HCT116 (cell line): Measurements from ENCODE around the gene GPR108.

Experiments used
- EGR1 ChIP-seq: IDR thresholded peaks from 2 replicates; pipeline ENCODE4 v1.6.1; 2012; ENCODE audit warnings: low read depth
- EZH2 ChIP-seq: fragments of 200-600 bp; sonication (generic); IDR thresholded peaks from 2 replicates; pipeline ENCODE4 v1.6.1; 2017; ENCODE audit warnings: antibody characterized with exemption, mixed run types
- JUND ChIP-seq: IDR thresholded peaks from 2 replicates; pipeline ENCODE4 v1.6.1; 2012
- POLR2A ChIP-seq: IDR thresholded peaks from 2 replicates; pipeline ENCODE4 v1.7.0; 2011; ENCODE audit warnings: borderline replicate concordance; ENCODE audit not compliant: insufficient read depth, insufficient read length; ENCODE audit errors: extremely low read depth
- POLR2AphosphoS5 ChIP-seq: IDR thresholded peaks from 2 replicates; pipeline ENCODE4 v1.6.1; 2011; ENCODE audit warnings: mild to moderate bottlenecking, low read depth, low read length, moderate library complexity
- RAD21 ChIP-seq: IDR thresholded peaks from 2 replicates; pipeline ENCODE4 v1.6.1; 2012; ENCODE audit warnings: low read depth, mild to moderate bottlenecking
- SIN3A ChIP-seq: IDR thresholded peaks from 2 replicates; pipeline ENCODE4 v1.6.1; 2012; ENCODE audit warnings: low read depth
- SP1 ChIP-seq: IDR thresholded peaks from 2 replicates; pipeline ENCODE4 v1.6.1; 2012; ENCODE audit warnings: low read depth
- SRF ChIP-seq: IDR thresholded peaks from 2 replicates; pipeline ENCODE4 v1.6.1; 2012; ENCODE audit warnings: low read depth
- ZFX ChIP-seq: fragments of 450-650 bp; IDR thresholded peaks from 2 replicates; pipeline ENCODE4 v1.6.1; 2017
- ZNF274 ChIP-seq: fragments of 200-500 bp; sonication (Bioruptor generic); IDR thresholded peaks from 2 replicates; pipeline ENCODE4 v1.6.1; 2014; ENCODE audit warnings: mild to moderate bottlenecking, low read depth, low read length, inconsistent platforms
- TF ChIP-seq, protein P1 (sequence below), 3 experiments: fragments of 200-600 bp in 1 of 3; sonication (generic) in 1 of 3; IDR thresholded peaks in 2 of 3; conservative IDR thresholded peaks in 1 of 3; 2 replicates each; pipeline ENCODE4 v1.5.1; 2012 to 2017; ENCODE audit warnings: low read depth in 2 of 3, low read length in 2 of 3, antibody characterized with exemption in 1 of 3, borderline replicate concordance in 1 of 3, control low read depth in 1 of 3, mild to moderate bottlenecking in 1 of 3, mixed read lengths in 1 of 3, mixed run types in 1 of 3, moderate library complexity in 1 of 3; ENCODE audit not compliant: insufficient read depth in 1 of 3
- TF ChIP-seq, protein P2 (sequence below): IDR thresholded peaks from 2 replicates; pipeline ENCODE4 v1.6.1; 2012
- TF ChIP-seq, protein P3 (sequence below): IDR thresholded peaks from 2 replicates; pipeline ENCODE4 v1.6.1; 2012; ENCODE audit warnings: low read depth

DNA sequence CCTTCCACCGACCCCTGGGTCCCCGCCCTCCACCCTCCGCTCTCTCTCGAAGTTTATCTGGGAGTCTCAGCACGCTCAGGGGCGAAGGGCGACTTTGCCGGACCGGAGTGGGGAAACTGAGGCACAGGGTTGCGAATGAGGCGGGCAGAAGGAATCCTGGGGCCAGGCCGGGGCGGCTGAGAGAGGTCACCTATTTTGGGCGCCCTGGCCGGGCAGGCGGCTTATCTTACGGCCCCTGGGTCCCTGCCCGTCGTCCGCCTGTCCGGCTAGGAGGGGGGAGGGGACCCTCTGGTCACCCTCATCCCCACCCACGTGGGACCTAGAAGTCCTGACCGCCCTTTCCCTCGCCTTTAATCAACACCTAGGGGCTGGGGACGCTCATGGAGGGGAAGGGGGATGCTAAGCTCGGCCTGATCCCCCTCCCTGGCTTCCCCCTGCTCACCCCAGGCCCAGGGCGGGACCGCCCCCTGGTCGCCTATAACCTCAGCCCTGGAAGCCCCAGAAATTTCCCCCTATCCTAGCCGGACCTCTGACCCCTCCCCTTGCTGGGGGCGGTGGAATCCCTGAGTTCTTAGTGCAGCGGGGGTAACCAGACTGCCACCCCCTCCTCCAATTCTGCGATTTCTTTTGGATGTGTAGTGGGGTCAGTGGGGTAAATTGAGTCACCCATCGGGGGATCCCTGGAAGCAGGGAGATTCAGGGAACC lies 2.7 kb upstream of the GPR108 start:
- TF ChIP-seq, protein P1, sequence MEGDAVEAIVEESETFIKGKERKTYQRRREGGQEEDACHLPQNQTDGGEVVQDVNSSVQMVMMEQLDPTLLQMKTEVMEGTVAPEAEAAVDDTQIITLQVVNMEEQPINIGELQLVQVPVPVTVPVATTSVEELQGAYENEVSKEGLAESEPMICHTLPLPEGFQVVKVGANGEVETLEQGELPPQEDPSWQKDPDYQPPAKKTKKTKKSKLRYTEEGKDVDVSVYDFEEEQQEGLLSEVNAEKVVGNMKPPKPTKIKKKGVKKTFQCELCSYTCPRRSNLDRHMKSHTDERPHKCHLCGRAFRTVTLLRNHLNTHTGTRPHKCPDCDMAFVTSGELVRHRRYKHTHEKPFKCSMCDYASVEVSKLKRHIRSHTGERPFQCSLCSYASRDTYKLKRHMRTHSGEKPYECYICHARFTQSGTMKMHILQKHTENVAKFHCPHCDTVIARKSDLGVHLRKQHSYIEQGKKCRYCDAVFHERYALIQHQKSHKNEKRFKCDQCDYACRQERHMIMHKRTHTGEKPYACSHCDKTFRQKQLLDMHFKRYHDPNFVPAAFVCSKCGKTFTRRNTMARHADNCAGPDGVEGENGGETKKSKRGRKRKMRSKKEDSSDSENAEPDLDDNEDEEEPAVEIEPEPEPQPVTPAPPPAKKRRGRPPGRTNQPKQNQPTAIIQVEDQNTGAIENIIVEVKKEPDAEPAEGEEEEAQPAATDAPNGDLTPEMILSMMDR (IDR thresholded peaks at IDR 0.05 in 2 of 3, conservative IDR thresholded peaks at IDR 0.05 in 1 of 3; ENCODE audit: borderline replicate concordance in 1 of 3, insufficient read depth in 1 of 3, low read depth in 2 of 3, low read length in 2 of 3) = no peak
- TF ChIP-seq POLR2AphosphoS5 (no peak; the same call in 1 of the 2 replicates), POLR2A (no peak), RAD21 (no peak), JUND (no peak), EZH2 (no peak), SP1 (no peak), SRF (no peak), EGR1 (no peak), SIN3A (no peak), ZFX (no peak), ZNF274 (no peak)
- TF ChIP-seq, protein P2, sequence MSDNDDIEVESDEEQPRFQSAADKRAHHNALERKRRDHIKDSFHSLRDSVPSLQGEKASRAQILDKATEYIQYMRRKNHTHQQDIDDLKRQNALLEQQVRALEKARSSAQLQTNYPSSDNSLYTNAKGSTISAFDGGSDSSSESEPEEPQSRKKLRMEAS = no peak
- TF ChIP-seq, protein P3, sequence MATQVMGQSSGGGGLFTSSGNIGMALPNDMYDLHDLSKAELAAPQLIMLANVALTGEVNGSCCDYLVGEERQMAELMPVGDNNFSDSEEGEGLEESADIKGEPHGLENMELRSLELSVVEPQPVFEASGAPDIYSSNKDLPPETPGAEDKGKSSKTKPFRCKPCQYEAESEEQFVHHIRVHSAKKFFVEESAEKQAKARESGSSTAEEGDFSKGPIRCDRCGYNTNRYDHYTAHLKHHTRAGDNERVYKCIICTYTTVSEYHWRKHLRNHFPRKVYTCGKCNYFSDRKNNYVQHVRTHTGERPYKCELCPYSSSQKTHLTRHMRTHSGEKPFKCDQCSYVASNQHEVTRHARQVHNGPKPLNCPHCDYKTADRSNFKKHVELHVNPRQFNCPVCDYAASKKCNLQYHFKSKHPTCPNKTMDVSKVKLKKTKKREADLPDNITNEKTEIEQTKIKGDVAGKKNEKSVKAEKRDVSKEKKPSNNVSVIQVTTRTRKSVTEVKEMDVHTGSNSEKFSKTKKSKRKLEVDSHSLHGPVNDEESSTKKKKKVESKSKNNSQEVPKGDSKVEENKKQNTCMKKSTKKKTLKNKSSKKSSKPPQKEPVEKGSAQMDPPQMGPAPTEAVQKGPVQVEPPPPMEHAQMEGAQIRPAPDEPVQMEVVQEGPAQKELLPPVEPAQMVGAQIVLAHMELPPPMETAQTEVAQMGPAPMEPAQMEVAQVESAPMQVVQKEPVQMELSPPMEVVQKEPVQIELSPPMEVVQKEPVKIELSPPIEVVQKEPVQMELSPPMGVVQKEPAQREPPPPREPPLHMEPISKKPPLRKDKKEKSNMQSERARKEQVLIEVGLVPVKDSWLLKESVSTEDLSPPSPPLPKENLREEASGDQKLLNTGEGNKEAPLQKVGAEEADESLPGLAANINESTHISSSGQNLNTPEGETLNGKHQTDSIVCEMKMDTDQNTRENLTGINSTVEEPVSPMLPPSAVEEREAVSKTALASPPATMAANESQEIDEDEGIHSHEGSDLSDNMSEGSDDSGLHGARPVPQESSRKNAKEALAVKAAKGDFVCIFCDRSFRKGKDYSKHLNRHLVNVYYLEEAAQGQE = no peak
